GM12878 (cell line): Measurements from ENCODE around the gene STK11. TPM values are rescaled to one million over a fixed set of nuclear protein-coding genes. Genes with fewer than 3 reads are reported as not detected.

Source experiments
- ATAC-seq: fragments of 200-7000 bp; cut with Tn5 transposase; 3 replicates; pipeline ENCODE4 v1.9.1; 2020; ENCODE audit warnings: mild to moderate bottlenecking, moderate library complexity
- BruUV-seq: library from RNA; stranded (reverse); fragments of 400-500 nt; replicated peaks from 2 replicates; lab custom pipeline; 2021; lab: Mats Ljungman, UMichigan
- CTCF ChIA-PET: fragments of 300-600 bp; sonication (Branson Sonifier 250); formaldehyde crosslinking; extraction: SDS; loops from one replicate; lab custom pipeline; 2021; ENCODE audit warnings: inconsistent platforms; lab: Yijun Ruan, JAX
- POLR2A ChIA-PET: fragments of 350-600 bp; formaldehyde crosslinking; extraction: SDS; loops from one replicate; lab custom pipeline; 2021; ENCODE audit warnings: inconsistent platforms; lab: Charles Lee
- RAD21 ChIA-PET: fragments of 300-600 bp; sonication (Branson Sonifier 250); formaldehyde crosslinking; loops from one replicate; lab custom pipeline; 2023; ENCODE audit warnings: antibody characterized with exemption; ENCODE audit not compliant: unreplicated experiment; lab: Charles Lee
- SMC1A ChIA-PET: fragments of 300-600 bp; sonication (Branson Sonifier 250); formaldehyde crosslinking; loops from one replicate; lab custom pipeline; 2023; ENCODE audit not compliant: unreplicated experiment, uncharacterized antibody; lab: Charles Lee
- DNase-seq: peaks from one replicate; pipeline ENCODE4 v3.0.0-alpha.2; 2011; ENCODE audit warnings: low read depth, low spot score
- FAIRE-seq: peaks from 3 replicates; lab custom pipeline; 2011; peaks lifted over from hg19 to GRCh38; lab: Jason Lieb, UNC
- H2AFZ ChIP-seq: 2 replicates; pipeline ENCODE4 v1.6.0; 2011; ENCODE audit warnings: low read depth, low read length, control low read depth; ENCODE audit not compliant: control insufficient read depth
- H3K27ac ChIP-seq: 2 replicates; pipeline ENCODE4 v1.5.1; 2011; ENCODE audit warnings: control low read depth; ENCODE audit not compliant: control insufficient read depth, insufficient read depth
- H3K27me3 ChIP-seq, 2 experiments: replicated peaks in 1 of 2; 2 replicates each; pipeline versions ENCODE4 v1.6.0 to v1.6.1; 2011; ENCODE audit warnings: low read length in 1 of 2; ENCODE audit not compliant: control insufficient read depth in 2 of 2, insufficient read depth in 2 of 2
- H3K36me3 ChIP-seq, 2 experiments: 2 replicates each; pipeline ENCODE4 v1.5.1; 2011; ENCODE audit warnings: low read length in 1 of 2; ENCODE audit not compliant: control insufficient read depth in 2 of 2, insufficient read depth in 2 of 2
- H3K4me1 ChIP-seq: 2 replicates; pipeline ENCODE4 v1.6.1; 2011; ENCODE audit warnings: mild to moderate bottlenecking, low read length, moderate library complexity, mixed read lengths; ENCODE audit not compliant: control insufficient read depth, insufficient read depth
- H3K4me2 ChIP-seq: 2 replicates; pipeline ENCODE4 v1.6.0; 2011; ENCODE audit warnings: control low read depth; ENCODE audit not compliant: control insufficient read depth, insufficient read depth
- H3K4me3 ChIP-seq: fragments of 200-600 bp; sonication (generic); 2 replicates; pipeline ENCODE4 v1.5.1; 2016
- H3K79me2 ChIP-seq: 2 replicates; pipeline ENCODE4 v1.6.0; 2011; ENCODE audit warnings: low read length; ENCODE audit not compliant: control insufficient read depth, insufficient read depth
- H3K9ac ChIP-seq: 2 replicates; pipeline ENCODE4 v1.8.0; 2011; ENCODE audit warnings: low read length, control low read depth, mixed read lengths; ENCODE audit not compliant: control insufficient read depth, insufficient read depth
- H3K9me3 ChIP-seq: replicated peaks from 3 replicates; pipeline ENCODE4 v1.5.1; 2011; ENCODE audit warnings: mild to moderate bottlenecking, low read length; ENCODE audit not compliant: control insufficient read depth, insufficient read depth
- H4K20me1 ChIP-seq: 2 replicates; pipeline ENCODE4 v1.6.0; 2011; ENCODE audit not compliant: control insufficient read depth, insufficient read depth
- BCL11A ChIP-seq: IDR thresholded peaks from 2 replicates; pipeline ENCODE4 v1.6.1; 2011; ENCODE audit warnings: low read depth, low read length
- CEBPZ ChIP-seq: fragments of 150-350 bp; IDR thresholded peaks from 2 replicates; pipeline ENCODE4 v1.6.1; 2016; ENCODE audit warnings: low read depth, low read length
- CHD2 ChIP-seq: IDR thresholded peaks from 2 replicates; pipeline ENCODE4 v1.6.1; 2011; ENCODE audit warnings: low read depth, low read length, improper control_type of control experiment, borderline replicate concordance
- CREB1 ChIP-seq: IDR thresholded peaks from 2 replicates; pipeline ENCODE4 v1.6.1; 2012; ENCODE audit warnings: low read depth, mild to moderate bottlenecking, inconsistent platforms
- CREM ChIP-seq: IDR thresholded peaks from 2 replicates; pipeline ENCODE4 v1.6.1; 2014; ENCODE audit warnings: antibody characterized with exemption, low read depth
- DPF2 ChIP-seq: fragments of 450-650 bp; IDR thresholded peaks from 2 replicates; pipeline ENCODE4 v1.6.1; 2017; ENCODE audit warnings: mild to moderate bottlenecking
- EP300 ChIP-seq, 2 experiments: fragments of 150-350 bp in 1 of 2; IDR thresholded peaks; 2 replicates each; pipeline ENCODE4 v1.6.1; 2011 to 2012; ENCODE audit warnings: low read depth in 2 of 2, low read length in 2 of 2, borderline replicate concordance in 1 of 2, improper control_type of control experiment in 1 of 2, inconsistent platforms in 1 of 2; ENCODE audit not compliant: control insufficient read depth in 1 of 2
- FOXK2 ChIP-seq: fragments of 450-650 bp; IDR thresholded peaks from 2 replicates; pipeline ENCODE4 v1.6.1; 2017; ENCODE audit warnings: mild to moderate bottlenecking, moderate library complexity
- GABPA ChIP-seq: IDR thresholded peaks from 2 replicates; pipeline ENCODE4 v1.6.1; 2014; ENCODE audit warnings: antibody characterized with exemption, low read depth, mild to moderate bottlenecking, inconsistent platforms
- KLF5 ChIP-seq: fragments of 450-650 bp; IDR thresholded peaks from 2 replicates; pipeline ENCODE4 v1.6.1; 2014; ENCODE audit warnings: mild to moderate bottlenecking; ENCODE audit not compliant: partially characterized antibody
- MLLT1 ChIP-seq: fragments of 450-650 bp; IDR thresholded peaks from 2 replicates; pipeline ENCODE4 v1.6.1; 2016; ENCODE audit warnings: mild to moderate bottlenecking
- MTA2 ChIP-seq: fragments of 450-650 bp; IDR thresholded peaks from 2 replicates; pipeline ENCODE4 v1.6.1; 2016; ENCODE audit warnings: low read depth, mild to moderate bottlenecking, moderate library complexity
- NR2C1 ChIP-seq: fragments of 450-650 bp; IDR thresholded peaks from 2 replicates; pipeline ENCODE4 v1.6.1; 2017; ENCODE audit warnings: antibody characterized with exemption, mild to moderate bottlenecking, moderate library complexity
- POLR2AphosphoS2 ChIP-seq: IDR thresholded peaks from 2 replicates; pipeline ENCODE4 v1.6.1; 2011; ENCODE audit warnings: low read depth, mild to moderate bottlenecking, low read length, improper control_type of control experiment, moderate library complexity
- RBBP5 ChIP-seq: fragments of 200-600 bp; sonication (generic); conservative IDR thresholded peaks from 2 replicates; pipeline ENCODE4 v1.6.1; 2016
- SIX5 ChIP-seq: IDR thresholded peaks from 2 replicates; pipeline ENCODE4 v1.6.1; 2011; ENCODE audit warnings: mild to moderate bottlenecking, low read depth, low read length, moderate library complexity; ENCODE audit not compliant: severe bottlenecking
- YBX1 ChIP-seq: fragments of 450-650 bp; IDR thresholded peaks from 2 replicates; pipeline ENCODE4 v1.6.1; 2016; ENCODE audit warnings: antibody characterized with exemption
- YY1 ChIP-seq: IDR thresholded peaks from 2 replicates; pipeline ENCODE4 v1.6.1; 2011; ENCODE audit warnings: low read depth, mild to moderate bottlenecking, low read length
- ZNF207 ChIP-seq: fragments of 450-650 bp; IDR thresholded peaks from 2 replicates; pipeline ENCODE4 v1.6.1; 2014; ENCODE audit warnings: antibody characterized with exemption, mild to moderate bottlenecking, borderline replicate concordance
- ZNF622 ChIP-seq: fragments of 450-650 bp; IDR thresholded peaks from 2 replicates; pipeline ENCODE4 v1.6.1; 2017; ENCODE audit warnings: mild to moderate bottlenecking, inconsistent platforms
- ZSCAN29 ChIP-seq: fragments of 450-650 bp; IDR thresholded peaks from 2 replicates; pipeline ENCODE4 v1.6.1; 2017; ENCODE audit warnings: mild to moderate bottlenecking, moderate library complexity
- WGBS: methylation state at CpG from one replicate; pipeline ENCODE4 v1.1.6; 2016; ENCODE audit warnings: low lambda C conversion rate; ENCODE audit not compliant: insufficient replicate concordance, insufficient coverage; ENCODE audit errors: missing lambda C conversion rate; 5-methylcytosine and 5-hydroxymethylcytosine counted together
- in situ Hi-C: fragments of 300-500 bp; cut with MboI; formaldehyde crosslinking; loops from 9 replicates; pipeline ENCODE4 v1.14.3; 2018; ENCODE audit warnings: mixed read lengths
- intact Hi-C: fragments of 100-400 bp; cut with micrococcal nuclease; formaldehyde crosslinking; loops from one replicate; pipeline ENCODE4 v1.14.2; 2022; ENCODE audit not compliant: unreplicated experiment
- polyA plus RNA-seq, 11 experiments: library from polyadenylated mRNA; depleted of rRNA in 4 of 11; unstranded in 6 of 11; stranded (reverse) in 5 of 11; fragments of >200 nt; fragmentation: Nextera tagmentation in 4 of 11; fragmentation: Illumina TruSeq in 1 of 11; extraction: Ambion mirVana in 4 of 11; extraction: Trizol in 1 of 11; gene quantifications; 1 replicate in 1 of 11; 2 replicates in 10 of 11; pipeline versions ENCODE4 v1.2.1 to v1.2.3, GENCODE V29; 2011 to 2016; ENCODE audit warnings: inconsistent platforms in 2 of 11, missing spikeins in 2 of 11, low read depth in 1 of 11
- total RNA-seq, 4 experiments: library from RNA; depleted of rRNA in 3 of 4; stranded (reverse); fragments of >200 nt in 3 of 4; fragmentation: Illumina TruSeq in 1 of 4; extraction: Trizol in 1 of 4; gene quantifications; 2 replicates each; pipeline versions ENCODE4 v1.2.1 to v1.2.3, GENCODE V29; 2013 to 2021

STK11 gene
- total and polyA plus RNA-seq, 10 of the 15 experiments (the other 5 are each of a cell fraction or from before 2014, with no cell fraction given) = 0.33 to 71.0 (median 23.8) TPM

- peak overlapping the region; percentile 68 for H3K4me3 ChIP-seq
- H3K9ac ChIP-seq = peak overlapping the region; percentile 78
- intact Hi-C loops = no loop called here
- H3K36me3 ChIP-seq = peaks cover 10 to 24% of the 10 kb centered on the region in 2 experiments; a peak in 3 of 4 replicates
- H3K4me1 ChIP-seq = peaks cover 40% of the 10 kb centered on the region
- SMC1A ChIA-PET = no interaction called here
- RAD21 ChIA-PET = interaction anchor here (1.1 to 3.8 kb wide), 5 partner anchors 8 to 156 kb away, joined by 3 to 24 read pairs (median 6); partner anchors contain the start of gene CIRBP
- peak; percentile 73 for DNase-seq
- ATAC-seq = peak; percentile 59
- H3K27ac ChIP-seq = peak overlapping the region; percentile 96
- POLR2A ChIA-PET = interaction anchor here (1.6 to 2.4 kb wide), 3 partner anchors 10 to 15 kb away, joined by 4 to 12 read pairs (median 12); partner anchors contain the start of gene CIRBP
- peak overlapping the region; percentile 98 for H3K4me2 ChIP-seq
- in situ Hi-C loops = no loop called here
- WGBS = 3% methylated on average over 16 of the region's 17 CpGs
- H3K27me3 ChIP-seq = no peaks in the 10 kb centered on the region
- no peaks in the 10 kb centered on the region for H3K9me3 ChIP-seq
- TSS peak; percentile 68 for BruUV-seq
- peak; percentile 83 for FAIRE-seq
- CTCF ChIA-PET = interaction anchor here (0.9 to 2.2 kb wide), 3 partner anchors 10 to 156 kb away, joined by 3 to 10 read pairs (median 3); partner anchors contain the start of gene CIRBP
- H2AFZ ChIP-seq = no peak overlapping the region
- H4K20me1 ChIP-seq = no peaks in the 10 kb centered on the region
- H3K79me2 ChIP-seq = peaks cover 43% of the 10 kb centered on the region
- TF ChIP-seq BCL11A = no peak
- peak; percentile 64; the same call in 1 of the 2 replicates for TF ChIP-seq ZNF207
- TF ChIP-seq ZSCAN29 = no peak
- TF ChIP-seq MTA2 = peak; percentile 30; the same call in 1 of the 2 replicates
- peak; percentile 97 for TF ChIP-seq POLR2AphosphoS2
- TF ChIP-seq EP300 (IDR thresholded peaks at IDR 0.05; ENCODE audit: borderline replicate concordance in 1 of 2, control insufficient read depth in 1 of 2, low read depth in 2 of 2, low read length in 2 of 2) = peak in 1 of 2 experiments; percentile 48; a peak in 2 of 4 replicates
- peak; percentile 61 for TF ChIP-seq NR2C1
- TF ChIP-seq DPF2 = peak; percentile 69
- TF ChIP-seq CREB1 = no peak
- TF ChIP-seq CHD2 = peak; percentile 55
- TF ChIP-seq GABPA = no peak
- peak; percentile 75 for TF ChIP-seq MLLT1
- no peak for TF ChIP-seq CREM
- no peak for TF ChIP-seq YY1
- TF ChIP-seq YBX1 = no peak
- TF ChIP-seq CEBPZ = no peak
- TF ChIP-seq KLF5 = peak; percentile 78
- TF ChIP-seq RBBP5 = no peak
- peak; percentile 52; the same call in 1 of the 2 replicates for TF ChIP-seq FOXK2
- TF ChIP-seq SIX5 = no peak
- no peak for TF ChIP-seq ZNF622
Observed at GRCh38 chr19:1259206-1259875, 53.8 kb downstream of the STK11 start.
